ELR (cell line): ENCODE results near the gene PTPN2.
"Not testable (repeated sequence)": the region's sequence is repeated elsewhere in the genome, so short reads cannot be mapped to it uniquely, and the experiment has no call there.

Experiments used
- DNase-seq: peaks from one replicate; pipeline ENCODE4 v3.0.0-alpha.2; 2015; ENCODE audit warnings: low read depth

The PTPN2 gene

DNA sequence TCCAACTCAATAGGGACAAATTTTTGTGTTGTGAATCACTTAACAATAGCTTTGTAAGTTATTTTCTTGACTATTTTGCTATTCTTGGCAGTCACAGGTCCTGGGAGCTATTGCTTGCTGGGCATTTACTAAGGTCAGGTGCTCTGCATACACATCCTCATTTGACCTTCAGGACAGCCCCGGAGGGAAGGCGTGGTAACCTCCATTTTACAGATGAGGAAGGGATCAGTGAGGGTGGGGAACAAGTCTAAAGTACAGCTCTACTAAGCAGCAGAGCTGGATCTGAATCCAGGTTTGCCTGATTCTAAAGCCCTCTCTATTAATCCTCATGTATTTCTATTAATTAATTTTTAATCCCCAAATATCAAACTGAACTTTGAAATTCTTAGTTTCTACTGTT, 58.8 kb downstream of the PTPN2 start:
- DNase-seq = no peak

GRCh38 chr18:12823892-12824291, 60.1 kb downstream of the PTPN2 start:
- DNase-seq = no peak

- no peak for DNase-seq
Measured at GRCh38 chr18:12821408-12821807, 62.6 kb downstream of the PTPN2 start.

GRCh38 chr18:12820506-12820905, 63.5 kb downstream of the PTPN2 start:
- no peak for DNase-seq

GRCh38 chr18:12819841-12820240, 64.2 kb downstream of the PTPN2 start:
- no peak for DNase-seq

GRCh38 chr18:12819322-12819721, 64.7 kb downstream of the PTPN2 start:
- no peak for DNase-seq

- DNase-seq = no peak
Measured at GRCh38 chr18:12818243-12818642, 65.8 kb downstream of the PTPN2 start.

GRCh38 chr18:12816451-12816850, 67.6 kb downstream of the PTPN2 start:
- no peak for DNase-seq

- DNase-seq = peak; percentile 69
Measured at GRCh38 chr18:12811191-12811950, 72.7 kb downstream of the PTPN2 start.

DNA sequence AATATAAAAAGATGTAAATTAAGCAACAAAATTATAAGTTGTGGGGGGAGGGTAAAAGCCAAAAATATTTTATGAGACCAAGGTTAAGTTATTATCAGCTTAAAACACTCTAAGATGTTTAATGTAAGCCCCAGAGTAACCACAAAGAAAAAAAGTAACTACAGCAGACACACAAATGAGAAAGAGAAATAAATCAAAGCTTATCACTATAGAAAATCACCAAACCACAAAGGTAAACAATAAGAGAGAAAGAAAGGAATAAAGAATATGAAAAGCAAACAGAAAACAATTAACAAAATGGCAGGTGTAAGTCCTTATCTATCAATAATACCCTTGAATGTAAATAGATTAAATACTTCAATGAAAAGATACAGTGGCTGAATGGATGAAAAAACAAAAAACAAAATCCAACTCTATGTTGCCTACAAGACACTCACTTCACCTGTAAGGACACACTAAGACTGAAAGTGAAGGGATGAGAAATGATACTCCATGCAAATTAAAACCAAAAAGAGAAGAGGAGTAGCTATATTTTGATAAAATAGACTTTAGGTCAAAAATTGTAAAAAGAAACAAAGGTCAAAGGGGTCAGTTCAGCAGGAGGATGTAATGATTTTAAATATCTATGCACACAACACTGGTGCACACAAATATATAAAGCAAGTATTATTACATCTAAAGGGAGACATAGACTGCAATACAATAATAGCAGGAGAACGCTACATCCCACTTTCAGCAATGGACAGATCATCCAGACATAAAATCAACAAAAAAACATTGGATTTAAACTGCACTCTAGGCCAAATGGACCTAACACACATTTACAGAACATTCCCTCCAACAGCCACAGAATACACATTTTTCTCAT, 80.7 kb downstream of the PTPN2 start:
- no peak for DNase-seq

DNA sequence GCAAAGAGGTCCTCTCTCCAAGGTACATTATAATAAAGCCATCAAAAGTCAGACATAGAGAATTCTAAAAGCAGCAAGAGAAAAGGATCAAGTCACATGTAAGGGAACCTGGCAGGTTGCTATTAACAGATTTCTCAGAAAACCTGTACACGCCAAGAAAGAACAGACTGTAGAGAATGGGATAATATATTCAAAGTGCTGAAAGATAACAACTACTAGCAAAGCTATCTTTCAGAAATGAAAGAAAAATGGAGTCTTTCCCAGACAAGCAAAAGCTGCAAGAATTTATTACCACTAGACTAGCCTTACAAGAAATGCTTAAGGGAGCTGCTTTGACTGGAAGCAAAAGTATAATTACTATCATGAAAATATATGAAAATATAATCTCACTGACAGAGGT, 81.5 kb downstream of the PTPN2 start:
- DNase-seq = no peak

DNA sequence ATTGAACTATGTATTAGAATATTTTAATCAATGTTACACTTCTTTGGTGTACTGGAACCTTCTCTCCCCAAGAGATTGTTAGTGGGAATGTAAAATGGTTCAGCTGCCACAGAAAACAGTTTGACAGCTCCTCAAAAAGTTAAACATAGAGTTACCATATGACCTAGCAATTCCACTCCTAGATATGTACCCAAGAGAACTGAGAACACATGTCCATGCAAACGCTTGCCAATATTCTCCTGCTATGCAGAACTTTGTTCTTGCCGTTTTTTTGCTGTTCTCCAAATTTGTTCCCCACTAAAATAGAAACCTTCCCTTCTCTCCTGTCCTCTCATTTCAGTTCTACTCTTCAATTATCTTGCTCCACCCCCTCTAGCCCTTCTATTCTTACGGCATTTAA, 87.6 kb downstream of the PTPN2 start:
- DNase-seq = no peak

GRCh38 chr18:12791610-12792009, 92.4 kb downstream of the PTPN2 start:
- DNase-seq = no peak

GRCh38 chr18:12786669-12787068, 97.4 kb downstream of the PTPN2 start:
- DNase-seq = no peak

GRCh38 chr18:12783524-12783923, 100.5 kb downstream of the PTPN2 start:
- no peak for DNase-seq

GRCh38 chr18:12782521-12782920, 101.5 kb downstream of the PTPN2 start:
- DNase-seq = no peak

GRCh38 chr18:12779456-12779855, 104.6 kb downstream of the PTPN2 start:
- no peak for DNase-seq

- no peak for DNase-seq
Measured at GRCh38 chr18:12779043-12779442, 105.0 kb downstream of the PTPN2 start.

GRCh38 chr18:12777500-12777944, 106.5 kb downstream of the PTPN2 start:
- DNase-seq = no peak

- no peak for DNase-seq
Measured at GRCh38 chr18:12776821-12777471, 107.1 kb downstream of the PTPN2 start.

- DNase-seq = not testable (repeated sequence)
Measured at GRCh38 chr18:12776415-12776814, 107.6 kb downstream of the PTPN2 start.

- no peak for DNase-seq
Measured at GRCh38 chr18:12774982-12775381, 109.1 kb downstream of the PTPN2 start.

GRCh38 chr18:12773369-12773768, 110.7 kb downstream of the PTPN2 start:
- DNase-seq = no peak
